Measurements from ENCODE around the gene PGAP2. TPM values are rescaled to one million over a fixed set of nuclear protein-coding genes. Genes with fewer than 3 reads are reported as not detected.

Gene PGAP2
- total and polyA plus RNA-seq, 2 donors (not counting 3 experiments of a cell fraction or from before 2014, with no cell fraction given), result 18.3 to 34.1 TPM

DNA sequence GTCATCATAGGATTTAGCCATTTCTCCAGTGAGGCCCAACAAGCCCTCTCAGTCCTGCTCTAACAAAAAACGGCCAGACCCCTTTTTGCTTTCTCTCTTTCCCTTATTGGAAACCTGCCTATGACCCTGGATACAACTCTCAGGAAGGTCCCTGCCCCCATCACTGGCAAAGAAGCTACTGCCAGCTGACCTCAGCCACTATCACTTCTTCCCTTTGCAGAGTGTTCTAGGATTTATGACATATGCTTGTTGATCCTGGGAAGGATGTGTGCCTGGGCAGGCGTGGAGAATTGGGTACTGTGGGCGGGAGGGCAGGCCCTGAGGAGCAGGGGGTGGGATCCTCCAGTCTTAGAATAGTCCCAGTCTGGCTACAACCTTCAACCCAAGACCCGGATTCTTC, 7.5 kb downstream of the PGAP2 start:
- CTCF ChIA-PET, result interaction anchor here (1.0 to 1.6 kb wide), 3 partner anchors 8 to 257 kb away, joined by 3 to 5 read pairs (median 3); no protein-coding TSS in a partner anchor

More for the DNA sequence above, 7.5 kb downstream of the PGAP2 start:
- Histone ChIP-seq H3K9me1 (replicated peaks; ENCODE audit: control insufficient read depth, extremely low read depth, insufficient read depth, low read length) (no peaks in the 10 kb centered on the region), H3K9me3 (replicated peaks; ENCODE audit: control insufficient read depth, insufficient read depth, low read length) (no peaks in the 10 kb centered on the region), H3K27ac (ENCODE audit: insufficient read depth, low read depth, low read length) (no peak overlapping the region), H3K27me3 (ENCODE audit: control insufficient read depth in 2 of 2, insufficient read depth in 2 of 2, low read length in 2 of 2) (no peaks in the 10 kb centered on the region), H4K20me1 (replicated peaks; ENCODE audit: control insufficient read depth, extremely low read depth, insufficient read depth, low read length) (no peaks in the 10 kb centered on the region), H3K36me3 (ENCODE audit: control insufficient read depth in 2 of 2, extremely low read depth in 1 of 2, insufficient read depth in 2 of 2, low read length in 2 of 2) (peaks cover 0 to under 1% of the 10 kb centered on the region in 2 experiments), H2AFZ (ENCODE audit: low read depth, low read length) (no peak overlapping the region), H3K4me3 (replicated peaks in 1 of 3; ENCODE audit: insufficient read depth in 1 of 3, low read depth in 1 of 3, low read length in 3 of 3) (no peak overlapping the region), H3K9ac (replicated peaks; ENCODE audit: extremely low read depth, insufficient read depth, low read length) (no peak overlapping the region), H3K79me2 (ENCODE audit: control insufficient read depth, insufficient read depth, low read length) (no peaks in the 10 kb centered on the region), H3K4me1 (ENCODE audit: control insufficient read depth, extremely low read depth, insufficient read depth, low read length) (no peaks in the 10 kb centered on the region), H3K4me2 (ENCODE audit: insufficient read depth, low read length) (no peak overlapping the region)
- DNase-seq (ENCODE audit: low read depth, low spot score), result no peak
- TF ChIP-seq POLR2A (IDR thresholded peaks at IDR 0.05; ENCODE audit: low read depth, low read length), result no peak
- TF ChIP-seq POLR2AphosphoS5 (IDR thresholded peaks at IDR 0.05; ENCODE audit: insufficient read depth, low read depth, low read length), result no peak
- TF ChIP-seq FOS (IDR thresholded peaks at IDR 0.05; ENCODE audit: borderline replicate concordance, insufficient read depth, low read length), result no peak
- TF ChIP-seq, protein P1, sequence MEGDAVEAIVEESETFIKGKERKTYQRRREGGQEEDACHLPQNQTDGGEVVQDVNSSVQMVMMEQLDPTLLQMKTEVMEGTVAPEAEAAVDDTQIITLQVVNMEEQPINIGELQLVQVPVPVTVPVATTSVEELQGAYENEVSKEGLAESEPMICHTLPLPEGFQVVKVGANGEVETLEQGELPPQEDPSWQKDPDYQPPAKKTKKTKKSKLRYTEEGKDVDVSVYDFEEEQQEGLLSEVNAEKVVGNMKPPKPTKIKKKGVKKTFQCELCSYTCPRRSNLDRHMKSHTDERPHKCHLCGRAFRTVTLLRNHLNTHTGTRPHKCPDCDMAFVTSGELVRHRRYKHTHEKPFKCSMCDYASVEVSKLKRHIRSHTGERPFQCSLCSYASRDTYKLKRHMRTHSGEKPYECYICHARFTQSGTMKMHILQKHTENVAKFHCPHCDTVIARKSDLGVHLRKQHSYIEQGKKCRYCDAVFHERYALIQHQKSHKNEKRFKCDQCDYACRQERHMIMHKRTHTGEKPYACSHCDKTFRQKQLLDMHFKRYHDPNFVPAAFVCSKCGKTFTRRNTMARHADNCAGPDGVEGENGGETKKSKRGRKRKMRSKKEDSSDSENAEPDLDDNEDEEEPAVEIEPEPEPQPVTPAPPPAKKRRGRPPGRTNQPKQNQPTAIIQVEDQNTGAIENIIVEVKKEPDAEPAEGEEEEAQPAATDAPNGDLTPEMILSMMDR (IDR thresholded peaks at IDR 0.05; ENCODE audit: extremely low read depth in 1 of 2, insufficient read depth in 1 of 2, low read depth in 1 of 2, low read length in 2 of 2), result no peak
- TF ChIP-seq JUN (IDR thresholded peaks at IDR 0.05; ENCODE audit: borderline replicate concordance, insufficient read depth, insufficient read length, low read depth), result no peak
- TF ChIP-seq GATA2 (IDR thresholded peaks at IDR 0.05; ENCODE audit: insufficient read depth, insufficient read length, low read depth, low read length), result no peak
- no peak for TF ChIP-seq EZH2 (IDR thresholded peaks at IDR 0.05; ENCODE audit: borderline replicate concordance, low read depth, low read length, severe bottlenecking)
- TF ChIP-seq MAX (IDR thresholded peaks at IDR 0.05; ENCODE audit: insufficient read depth, insufficient read length), result no peak
- TF ChIP-seq MYC (IDR thresholded peaks at IDR 0.05; ENCODE audit: low read depth, low read length), result no peak
- POLR2A ChIA-PET, result no interaction called here
- no TSS peak for BruUV-seq (replicated peaks)
- no peak for FAIRE-seq
- dilution Hi-C loops (cut with MboI; ENCODE audit: extremely low pct_ligation_motif_present, low sequenced_read_pairs), result no loop called here
- intact Hi-C loops (cut with micrococcal nuclease), result no loop called here

All from endothelial cell of umbilical vein (primary cell).